ENCODE data around the gene KDELR3. TPM values are rescaled to one million over a fixed set of nuclear protein-coding genes. Genes with fewer than 3 reads are reported as not detected.

Gene KDELR3
- total RNA-seq, 1 experiment from 2014 or later: 11.6 TPM

DNA sequence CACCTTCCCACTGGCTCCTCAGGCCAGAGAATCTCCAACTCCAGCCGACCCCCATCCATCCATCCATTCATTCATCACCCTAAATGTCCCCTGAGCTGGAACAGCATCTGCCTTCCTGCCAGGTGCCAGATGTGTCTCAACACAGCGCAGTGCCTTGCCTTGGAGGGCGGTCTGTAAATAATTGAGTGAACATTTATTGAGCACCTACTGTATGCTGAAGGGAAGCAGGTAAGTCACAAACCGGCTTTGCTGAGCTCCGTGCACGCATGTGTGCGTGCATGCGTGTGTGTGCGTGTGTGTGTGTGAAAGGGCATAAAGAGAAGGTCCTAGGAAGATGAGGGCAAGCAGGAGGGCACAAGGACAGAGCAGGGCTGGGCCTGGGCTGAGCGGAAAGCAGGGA, 23.1 kb upstream of the KDELR3 start:
- no peaks in the 10 kb centered on the region for H3K9me3 ChIP-seq (ENCODE audit: control insufficient read depth, insufficient read depth, low read depth, low read length)
- no peak overlapping the region for H3K4me3 ChIP-seq (ENCODE audit: low read depth in 2 of 2, low read length in 2 of 2)
- no peaks in the 10 kb centered on the region for H3K4me1 ChIP-seq (ENCODE audit: control insufficient read depth, insufficient read depth, low read length)
- in situ Hi-C loops (cut with HindIII; ENCODE audit: low pct_unique_long_range_greater_than_20kb, low sequenced_read_pairs) (no loop called here), intact Hi-C loops (cut with micrococcal nuclease; ENCODE audit: unreplicated experiment) (no loop called here)
- BruUV-seq (replicated peaks): no TSS peak
- ChIA-PET CTCF (interaction anchor here (0.6 kb wide), 1 partner anchor 26 kb away, joined by 7 read pairs; no protein-coding TSS in a partner anchor), POLR2A (no interaction called here)
- DNase-seq (ENCODE audit: low read depth, low spot score) (no peak), ATAC-seq (no peak)
- H3K36me3 ChIP-seq (ENCODE audit: control insufficient read depth, insufficient read depth, low read length): no peaks in the 10 kb centered on the region
- H3K27ac ChIP-seq (ENCODE audit: low read length): no peak overlapping the region
- H3K27me3 ChIP-seq (ENCODE audit: control insufficient read depth, insufficient read depth, low read length): no peaks in the 10 kb centered on the region
- TF ChIP-seq, protein P1, sequence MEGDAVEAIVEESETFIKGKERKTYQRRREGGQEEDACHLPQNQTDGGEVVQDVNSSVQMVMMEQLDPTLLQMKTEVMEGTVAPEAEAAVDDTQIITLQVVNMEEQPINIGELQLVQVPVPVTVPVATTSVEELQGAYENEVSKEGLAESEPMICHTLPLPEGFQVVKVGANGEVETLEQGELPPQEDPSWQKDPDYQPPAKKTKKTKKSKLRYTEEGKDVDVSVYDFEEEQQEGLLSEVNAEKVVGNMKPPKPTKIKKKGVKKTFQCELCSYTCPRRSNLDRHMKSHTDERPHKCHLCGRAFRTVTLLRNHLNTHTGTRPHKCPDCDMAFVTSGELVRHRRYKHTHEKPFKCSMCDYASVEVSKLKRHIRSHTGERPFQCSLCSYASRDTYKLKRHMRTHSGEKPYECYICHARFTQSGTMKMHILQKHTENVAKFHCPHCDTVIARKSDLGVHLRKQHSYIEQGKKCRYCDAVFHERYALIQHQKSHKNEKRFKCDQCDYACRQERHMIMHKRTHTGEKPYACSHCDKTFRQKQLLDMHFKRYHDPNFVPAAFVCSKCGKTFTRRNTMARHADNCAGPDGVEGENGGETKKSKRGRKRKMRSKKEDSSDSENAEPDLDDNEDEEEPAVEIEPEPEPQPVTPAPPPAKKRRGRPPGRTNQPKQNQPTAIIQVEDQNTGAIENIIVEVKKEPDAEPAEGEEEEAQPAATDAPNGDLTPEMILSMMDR (IDR thresholded peaks at IDR 0.05): no peak
- TF ChIP-seq SIN3A (IDR thresholded peaks at IDR 0.05; ENCODE audit: borderline replicate concordance, insufficient read depth, low read depth, low read length) (no peak), TCF7L2 (IDR thresholded peaks at IDR 0.05; ENCODE audit: low read depth, low read length) (no peak), POLR2AphosphoS5 (IDR thresholded peaks at IDR 0.05; ENCODE audit: low read depth, low read length) (no peak)
- TF ChIP-seq, protein P2, sequence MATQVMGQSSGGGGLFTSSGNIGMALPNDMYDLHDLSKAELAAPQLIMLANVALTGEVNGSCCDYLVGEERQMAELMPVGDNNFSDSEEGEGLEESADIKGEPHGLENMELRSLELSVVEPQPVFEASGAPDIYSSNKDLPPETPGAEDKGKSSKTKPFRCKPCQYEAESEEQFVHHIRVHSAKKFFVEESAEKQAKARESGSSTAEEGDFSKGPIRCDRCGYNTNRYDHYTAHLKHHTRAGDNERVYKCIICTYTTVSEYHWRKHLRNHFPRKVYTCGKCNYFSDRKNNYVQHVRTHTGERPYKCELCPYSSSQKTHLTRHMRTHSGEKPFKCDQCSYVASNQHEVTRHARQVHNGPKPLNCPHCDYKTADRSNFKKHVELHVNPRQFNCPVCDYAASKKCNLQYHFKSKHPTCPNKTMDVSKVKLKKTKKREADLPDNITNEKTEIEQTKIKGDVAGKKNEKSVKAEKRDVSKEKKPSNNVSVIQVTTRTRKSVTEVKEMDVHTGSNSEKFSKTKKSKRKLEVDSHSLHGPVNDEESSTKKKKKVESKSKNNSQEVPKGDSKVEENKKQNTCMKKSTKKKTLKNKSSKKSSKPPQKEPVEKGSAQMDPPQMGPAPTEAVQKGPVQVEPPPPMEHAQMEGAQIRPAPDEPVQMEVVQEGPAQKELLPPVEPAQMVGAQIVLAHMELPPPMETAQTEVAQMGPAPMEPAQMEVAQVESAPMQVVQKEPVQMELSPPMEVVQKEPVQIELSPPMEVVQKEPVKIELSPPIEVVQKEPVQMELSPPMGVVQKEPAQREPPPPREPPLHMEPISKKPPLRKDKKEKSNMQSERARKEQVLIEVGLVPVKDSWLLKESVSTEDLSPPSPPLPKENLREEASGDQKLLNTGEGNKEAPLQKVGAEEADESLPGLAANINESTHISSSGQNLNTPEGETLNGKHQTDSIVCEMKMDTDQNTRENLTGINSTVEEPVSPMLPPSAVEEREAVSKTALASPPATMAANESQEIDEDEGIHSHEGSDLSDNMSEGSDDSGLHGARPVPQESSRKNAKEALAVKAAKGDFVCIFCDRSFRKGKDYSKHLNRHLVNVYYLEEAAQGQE (IDR thresholded peaks at IDR 0.05; ENCODE audit: insufficient read depth in 1 of 2, low read depth in 2 of 2, low read length in 1 of 2): no peak

DNA sequence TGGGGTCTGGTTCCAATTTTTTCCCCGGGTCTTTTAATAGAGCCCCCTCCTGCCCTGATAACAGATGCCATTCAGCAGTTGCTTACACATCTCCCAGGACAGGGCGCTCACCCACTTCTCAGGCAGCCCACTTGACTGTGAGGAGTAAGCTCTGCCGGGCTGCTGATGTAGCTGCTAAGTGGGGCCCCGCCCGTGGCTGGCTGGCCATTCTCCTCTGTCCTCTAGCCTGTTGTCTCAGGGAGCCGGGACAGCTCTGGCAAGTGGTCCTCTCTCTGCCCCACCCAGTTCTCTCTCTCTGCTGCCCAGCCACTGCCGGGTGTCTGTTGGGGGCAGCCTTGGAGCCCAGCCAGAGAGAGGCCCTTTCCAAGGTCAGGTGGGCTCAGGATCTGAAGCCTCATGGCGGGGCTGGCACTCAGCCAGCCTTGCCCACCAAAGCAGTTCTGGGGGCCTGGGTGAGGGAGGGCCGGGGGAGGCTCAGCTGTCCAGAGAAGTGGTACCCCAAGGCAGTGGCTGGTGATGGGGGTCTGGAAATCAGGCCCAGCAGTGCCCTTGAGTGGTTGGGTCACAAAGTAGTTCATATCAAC, 21.8 kb upstream of the KDELR3 start:
- no TSS peak for BruUV-seq (replicated peaks)
- H3K4me1 ChIP-seq (ENCODE audit: control insufficient read depth, insufficient read depth, low read length): no peaks in the 10 kb centered on the region
- in situ Hi-C loops (cut with HindIII; ENCODE audit: low pct_unique_long_range_greater_than_20kb, low sequenced_read_pairs): no loop called here
- ATAC-seq (no peak), DNase-seq (ENCODE audit: low read depth, low spot score) (no peak)
- TF ChIP-seq SIN3A (IDR thresholded peaks at IDR 0.05; ENCODE audit: borderline replicate concordance, insufficient read depth, low read depth, low read length): no peak
- TF ChIP-seq POLR2AphosphoS5 (IDR thresholded peaks at IDR 0.05; ENCODE audit: low read depth, low read length): no peak
- TF ChIP-seq, protein P2 (IDR thresholded peaks at IDR 0.05; ENCODE audit: insufficient read depth in 1 of 2, low read depth in 2 of 2, low read length in 1 of 2): no peak
- no peak for TF ChIP-seq TCF7L2 (IDR thresholded peaks at IDR 0.05; ENCODE audit: low read depth, low read length)
- TF ChIP-seq, protein P1 (IDR thresholded peaks at IDR 0.05): no peak
- intact Hi-C loops (cut with micrococcal nuclease; ENCODE audit: unreplicated experiment): no loop called here
- no peak overlapping the region for H3K27ac ChIP-seq (ENCODE audit: low read length)
- no peaks in the 10 kb centered on the region for H3K27me3 ChIP-seq (ENCODE audit: control insufficient read depth, insufficient read depth, low read length)
- no peak overlapping the region for H3K4me3 ChIP-seq (ENCODE audit: low read depth in 2 of 2, low read length in 2 of 2)
- H3K36me3 ChIP-seq (ENCODE audit: control insufficient read depth, insufficient read depth, low read length): no peaks in the 10 kb centered on the region
- ChIA-PET CTCF (no interaction called here), POLR2A (no interaction called here)
- H3K9me3 ChIP-seq (ENCODE audit: control insufficient read depth, insufficient read depth, low read depth, low read length): no peaks in the 10 kb centered on the region

Measured in Panc1 (cell line).